Fibroblast of the aortic adventitia (primary cell): ENCODE results near the gene TRIM63. TPM values are rescaled to one million over a fixed set of nuclear protein-coding genes. Genes with fewer than 3 reads are reported as not detected.

Source experiments
- DNase-seq: peaks from one replicate; pipeline ENCODE4 v3.0.0-alpha.2; 2010; ENCODE audit warnings: low read depth
- H3K4me3 ChIP-seq: 2 replicates; pipeline ENCODE4 v1.5.1; 2011; ENCODE audit warnings: low read depth, mild to moderate bottlenecking, control low read depth, low read length, moderate library complexity
- total RNA-seq: library from RNA; depleted of rRNA; stranded (reverse); fragments of >200 nt; gene quantifications from 2 replicates; pipeline ENCODE4 v1.2.3, GENCODE V29; 2012; ENCODE audit warnings: low replicate concordance
- TF ChIP-seq, protein P1 (sequence below): IDR thresholded peaks from 2 replicates; pipeline ENCODE4 v1.5.1; 2011; ENCODE audit warnings: mild to moderate bottlenecking, low read length, control low read depth, inconsistent platforms; ENCODE audit not compliant: insufficient read depth

TRIM63 gene
- 0.09 and 1.5 TPM in 2 replicates for total RNA-seq

DNA sequence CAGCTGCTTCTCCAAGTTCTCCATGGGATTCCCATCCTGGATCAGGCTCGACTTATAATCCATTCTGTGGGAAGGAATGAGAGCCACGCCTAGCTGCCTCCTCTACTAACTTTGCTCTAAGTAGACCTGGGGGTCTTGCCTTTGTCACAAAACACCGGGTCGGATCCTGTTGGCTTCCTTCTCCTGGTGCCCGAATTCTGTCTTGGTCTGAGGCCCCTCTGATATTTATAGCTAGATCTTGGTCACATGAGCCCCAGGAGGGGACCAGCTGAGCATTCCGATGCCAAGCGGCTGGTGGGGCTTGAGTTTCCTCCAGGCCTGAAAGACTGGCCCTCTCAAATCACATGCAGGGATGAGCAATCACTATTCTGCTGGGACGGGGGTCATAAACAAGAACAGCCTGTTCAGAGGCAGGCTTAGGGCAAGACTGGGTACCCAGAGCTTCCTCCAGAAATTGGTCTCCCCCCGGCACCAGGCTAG is at the start of gene TRIM63:
TRIM63 (minus strand) TSS at position 199 of the 480 bp plus-strand sequence; CDS start at position 63, 136 bp downstream.
- TF ChIP-seq, protein P1, sequence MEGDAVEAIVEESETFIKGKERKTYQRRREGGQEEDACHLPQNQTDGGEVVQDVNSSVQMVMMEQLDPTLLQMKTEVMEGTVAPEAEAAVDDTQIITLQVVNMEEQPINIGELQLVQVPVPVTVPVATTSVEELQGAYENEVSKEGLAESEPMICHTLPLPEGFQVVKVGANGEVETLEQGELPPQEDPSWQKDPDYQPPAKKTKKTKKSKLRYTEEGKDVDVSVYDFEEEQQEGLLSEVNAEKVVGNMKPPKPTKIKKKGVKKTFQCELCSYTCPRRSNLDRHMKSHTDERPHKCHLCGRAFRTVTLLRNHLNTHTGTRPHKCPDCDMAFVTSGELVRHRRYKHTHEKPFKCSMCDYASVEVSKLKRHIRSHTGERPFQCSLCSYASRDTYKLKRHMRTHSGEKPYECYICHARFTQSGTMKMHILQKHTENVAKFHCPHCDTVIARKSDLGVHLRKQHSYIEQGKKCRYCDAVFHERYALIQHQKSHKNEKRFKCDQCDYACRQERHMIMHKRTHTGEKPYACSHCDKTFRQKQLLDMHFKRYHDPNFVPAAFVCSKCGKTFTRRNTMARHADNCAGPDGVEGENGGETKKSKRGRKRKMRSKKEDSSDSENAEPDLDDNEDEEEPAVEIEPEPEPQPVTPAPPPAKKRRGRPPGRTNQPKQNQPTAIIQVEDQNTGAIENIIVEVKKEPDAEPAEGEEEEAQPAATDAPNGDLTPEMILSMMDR = no peak
- no peak for DNase-seq
- H3K4me3 ChIP-seq = no peak within 1 kb of the TSS

DNA sequence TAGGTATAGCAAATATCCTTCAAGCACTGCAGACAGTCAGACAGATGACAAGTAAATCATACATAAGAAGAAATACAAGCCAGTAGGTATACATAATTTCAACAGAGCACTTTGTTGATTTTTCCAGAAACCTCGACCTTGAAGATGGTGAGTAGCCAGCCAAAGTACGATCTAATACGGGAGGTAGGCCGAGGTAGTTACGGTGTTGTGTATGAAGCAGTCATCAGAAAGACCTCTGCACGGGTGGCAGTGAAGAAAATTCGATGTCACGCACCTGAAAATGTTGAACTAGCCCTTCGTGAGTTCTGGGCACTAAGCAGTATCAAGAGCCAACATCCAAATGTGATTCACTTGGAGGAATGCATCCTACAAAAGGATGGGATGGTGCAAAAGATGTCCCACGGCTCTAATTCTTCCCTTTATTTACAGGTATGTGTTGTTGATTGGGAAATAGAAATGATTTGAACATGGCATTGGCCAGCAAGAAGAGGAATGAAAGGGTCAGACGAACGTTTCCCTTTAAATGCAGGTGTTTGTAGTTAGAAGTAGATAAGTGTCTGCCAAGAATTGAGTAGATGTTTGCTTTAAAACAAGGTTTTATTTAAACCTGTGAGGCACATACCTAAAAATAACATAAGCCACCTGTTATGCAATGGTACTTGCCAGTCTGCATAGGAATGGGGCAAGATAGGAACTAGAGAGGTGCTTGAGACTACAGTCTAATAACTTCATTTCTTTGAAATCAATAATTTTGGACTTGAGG is 46.9 kb upstream of the TRIM63 start:
- no peak overlapping the region for H3K4me3 ChIP-seq
- no peak for DNase-seq
- TF ChIP-seq, protein P1 = no peak

DNA sequence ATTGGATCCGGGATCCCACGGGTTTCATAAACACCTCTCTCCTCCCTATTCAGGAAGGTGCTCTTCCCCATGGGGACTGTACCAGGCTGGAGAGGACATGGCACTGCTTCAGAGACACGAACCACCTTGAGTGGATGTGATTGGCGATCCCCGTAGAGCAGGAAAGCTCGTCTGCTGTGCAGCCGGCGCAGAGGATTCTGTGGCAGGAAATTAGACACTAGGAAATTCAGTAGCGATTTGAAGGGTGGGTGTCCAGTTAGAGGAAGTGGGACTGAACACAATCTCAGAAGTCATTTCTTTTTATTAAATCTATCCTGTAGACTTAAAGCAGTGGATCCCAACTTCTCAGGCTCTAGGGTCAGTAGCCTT is 45.0 kb upstream of the TRIM63 start:
- peak overlapping the region; percentile 95 for H3K4me3 ChIP-seq
- TF ChIP-seq, protein P1 = no peak
- no peak for DNase-seq

DNA sequence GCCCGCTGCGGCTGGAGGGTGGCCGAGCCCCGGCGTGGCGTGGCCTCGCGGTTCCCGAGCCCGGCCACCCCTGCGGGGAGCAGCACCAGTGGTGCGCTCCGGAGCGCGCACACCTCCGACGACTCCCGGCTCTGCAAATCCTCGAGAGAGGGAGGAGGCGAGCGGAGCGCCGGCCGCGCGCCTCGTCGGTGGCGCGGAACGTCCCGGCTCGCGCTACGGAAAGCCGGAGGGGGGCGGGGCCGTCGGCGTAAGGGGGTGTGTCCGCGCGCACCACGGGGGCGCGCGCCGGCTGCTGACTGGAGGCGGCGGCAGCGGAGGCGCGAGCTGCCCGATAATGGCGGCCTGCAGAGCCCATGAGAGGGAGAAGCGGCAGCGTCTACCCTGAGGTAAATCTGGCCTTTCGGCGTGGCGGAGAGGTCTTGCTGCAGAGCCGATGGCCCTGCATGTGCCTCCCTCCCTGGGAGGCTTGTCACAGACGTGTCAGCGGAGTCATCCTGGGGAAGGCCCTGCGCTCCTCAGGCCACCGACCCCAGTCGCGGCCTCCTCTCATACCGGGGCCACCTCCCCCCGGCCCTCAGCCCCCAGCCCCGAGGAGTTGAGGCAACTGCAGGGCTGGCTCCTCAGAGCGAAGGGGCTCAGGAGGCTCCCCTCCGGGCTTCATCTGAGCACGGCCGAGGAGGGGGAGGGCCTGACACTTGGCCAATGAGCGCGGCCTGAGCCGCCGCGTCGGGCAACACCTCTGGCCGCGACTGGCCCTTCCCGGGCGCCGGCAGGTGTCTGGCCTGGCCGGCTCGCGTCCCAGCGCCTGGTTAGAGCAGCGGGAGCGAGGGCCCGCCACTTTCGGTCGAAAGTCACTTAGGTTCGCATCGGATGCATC is 44.3 kb upstream of the TRIM63 start, which contains the start of gene PDIK1L:
PDIK1L (plus strand) TSS at position 295 of the 877 bp plus-strand sequence. CDS start 2,485 bp downstream, outside the sequence.
- TF ChIP-seq, protein P1 = no peak
- H3K4me3 ChIP-seq = peak within 1 kb of the TSS; percentile 95
- peak; percentile 95 for DNase-seq

DNA sequence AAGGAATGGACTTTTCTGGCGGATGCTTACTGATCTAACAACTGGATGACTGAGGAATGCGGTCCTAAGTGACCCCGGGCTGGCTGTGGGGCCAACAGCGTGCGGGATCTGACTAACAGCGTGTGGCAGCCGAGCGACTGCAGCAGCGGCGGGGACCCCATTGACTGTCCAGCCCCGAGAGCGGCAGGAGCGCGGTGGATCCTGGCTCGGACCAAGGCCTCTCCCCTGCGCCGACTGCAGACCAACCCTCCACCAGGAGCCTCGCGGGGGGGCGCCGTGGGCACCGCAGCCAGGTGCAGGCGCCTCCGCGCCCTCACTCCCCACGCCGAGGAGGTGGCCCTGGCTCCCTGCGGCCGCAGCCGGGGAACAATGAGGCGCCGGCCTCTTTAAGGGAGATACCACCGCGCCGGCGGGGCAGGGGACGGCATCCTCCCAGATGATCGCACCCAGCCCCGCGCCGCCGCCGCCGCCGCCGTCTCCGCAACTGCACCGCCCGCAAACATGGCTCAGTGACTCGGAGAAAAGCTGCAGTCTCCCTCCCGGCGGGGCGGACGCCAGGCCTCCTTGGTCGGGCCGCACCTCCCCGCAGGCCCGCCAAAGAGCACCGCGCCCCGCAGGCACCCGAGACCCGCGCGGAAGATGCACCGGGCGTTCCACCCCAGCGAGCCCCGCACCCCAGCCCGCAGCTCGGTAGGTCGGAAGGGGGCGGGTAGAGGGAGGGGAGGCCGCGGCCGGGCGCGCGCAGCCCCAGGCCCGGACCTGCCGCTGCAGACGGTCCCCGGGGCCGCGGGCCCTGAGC is 43.5 kb upstream of the TRIM63 start:
- TF ChIP-seq, protein P1 = no peak
- peak overlapping the region; percentile 80 for H3K4me3 ChIP-seq
- peak; percentile 60 for DNase-seq
